Measurements from ENCODE around the gene ANKK1.

ANKK1 gene

GRCh38 chr11:113448316-113448677 lies 60.7 kb downstream of the ANKK1 start:
- WGBS, 2 experiments = 87 to 88% methylated on average over 5 of the region's 5 CpGs
- Histone ChIP-seq H3K27ac (ENCODE audit: insufficient read depth, low read depth, low read length, poor library complexity, severe bottlenecking) (no peak overlapping the region), H3K4me1 (ENCODE audit: control insufficient read depth, insufficient read depth, low read length) (no peaks in the 10 kb centered on the region), H3K36me3 (ENCODE audit: control insufficient read depth, insufficient read depth, low read length) (no peaks in the 10 kb centered on the region), H3K4me3 (ENCODE audit: insufficient read depth, low read depth, low read length) (no peak overlapping the region), H3K27me3 (ENCODE audit: control insufficient read depth, insufficient read depth, low read length, poor library complexity, severe bottlenecking) (no peaks in the 10 kb centered on the region), H3K9me3 (ENCODE audit: control insufficient read depth, low read length) (no peaks in the 10 kb centered on the region)

GRCh38 chr11:113449743-113450142 lies 62.2 kb downstream of the ANKK1 start:
- Histone ChIP-seq H3K36me3 (ENCODE audit: control insufficient read depth, insufficient read depth, low read length) (no peaks in the 10 kb centered on the region), H3K4me1 (ENCODE audit: control insufficient read depth, insufficient read depth, low read length) (no peaks in the 10 kb centered on the region), H3K4me3 (ENCODE audit: insufficient read depth, low read depth, low read length) (no peak overlapping the region), H3K27me3 (ENCODE audit: control insufficient read depth, insufficient read depth, low read length, poor library complexity, severe bottlenecking) (no peaks in the 10 kb centered on the region), H3K9me3 (ENCODE audit: control insufficient read depth, low read length) (no peaks in the 10 kb centered on the region), H3K27ac (ENCODE audit: insufficient read depth, low read depth, low read length, poor library complexity, severe bottlenecking) (no peak overlapping the region)
- 93 to 96% methylated on average over 5 to 6 of the region's 6 CpGs for WGBS, 2 experiments

Data from ectodermal cell (in vitro differentiated cells).